Measurements from ENCODE around the gene ALOX15B.

- TF ChIP-seq EZH2 (IDR thresholded peaks at IDR 0.05), result peak; percentile 58
- peak; percentile 79 for TF ChIP-seq CTCF (IDR thresholded peaks at IDR 0.05)
- peak; percentile 10 for TF ChIP-seq EZH2phosphoT487 (IDR thresholded peaks at IDR 0.05)
Observed at GRCh38 chr17:8079291-8080207, 40.7 kb downstream of the ALOX15B start.
